HepG2 (cell line): Measurements from ENCODE around the gene EPS8.

Experiments
- AFF4 ChIP-seq: sonication (generic); formaldehyde crosslinking; IDR thresholded peaks from 2 replicates; pipeline ENCODE4 v1.4.0; 2020; ENCODE audit warnings: missing genetic modification reagents
- CTCF ChIP-seq: sonication (generic); formaldehyde crosslinking; IDR thresholded peaks from 2 replicates; pipeline ENCODE4 v1.5.0; 2020; ENCODE audit warnings: mild to moderate bottlenecking, missing genetic modification reagents, moderate library complexity
- FOXM1 ChIP-seq: sonication (generic); formaldehyde crosslinking; IDR thresholded peaks from 2 replicates; pipeline ENCODE4 v1.5.0; 2020; ENCODE audit warnings: missing genetic modification reagents
- POLR2A ChIP-seq, 2 experiments: IDR thresholded peaks; 2 replicates each; pipeline ENCODE4 v1.6.1; 2011; ENCODE audit warnings: low read depth in 2 of 2, low read length in 2 of 2, mild to moderate bottlenecking in 1 of 2, moderate library complexity in 1 of 2; ENCODE audit not compliant: insufficient read depth in 1 of 2
- SIN3A ChIP-seq: IDR thresholded peaks from 2 replicates; pipeline ENCODE4 v1.6.1; 2011; ENCODE audit warnings: low read depth, mild to moderate bottlenecking, control low read depth, low read length, borderline replicate concordance
- SOX6 ChIP-seq, 2 experiments: fragments of 450-650 bp in 1 of 2; sonication (generic) in 1 of 2; formaldehyde crosslinking in 1 of 2; IDR thresholded peaks; 2 replicates each; pipeline versions ENCODE4 v1.4.0 to v1.6.1; 2017 to 2020; ENCODE audit warnings: antibody characterized with exemption in 1 of 2, mild to moderate bottlenecking in 1 of 2, missing genetic modification reagents in 1 of 2
- SP1 ChIP-seq, 2 experiments: fragments of 450-650 bp in 1 of 2; sonication (generic) in 1 of 2; formaldehyde crosslinking in 1 of 2; IDR thresholded peaks; 2 replicates each; pipeline versions ENCODE4 v1.4.0 to v1.6.1; 2016 to 2020; ENCODE audit warnings: missing genetic modification reagents in 1 of 2
- ZBTB7A ChIP-seq: sonication (generic); formaldehyde crosslinking; IDR thresholded peaks from 2 replicates; pipeline ENCODE4 v1.8.0; 2022; ENCODE audit warnings: mild to moderate bottlenecking, missing genetic modification reagents
- ZFX ChIP-seq: sonication (generic); formaldehyde crosslinking; IDR thresholded peaks from 2 replicates; pipeline ENCODE4 v1.4.0; 2020; ENCODE audit warnings: mild to moderate bottlenecking, low read depth, missing genetic modification reagents, moderate library complexity
- ZNF12 ChIP-seq: sonication (generic); formaldehyde crosslinking; IDR thresholded peaks from 2 replicates; pipeline ENCODE4 v1.5.0; 2020; ENCODE audit warnings: missing genetic modification reagents
- ZNF224 ChIP-seq: sonication (generic); formaldehyde crosslinking; IDR thresholded peaks from 2 replicates; pipeline ENCODE4 v1.5.0; 2020; ENCODE audit warnings: mild to moderate bottlenecking, missing genetic modification reagents

- no peak for TF ChIP-seq FOXM1 (CRISPR knock-in tag)
- no peak for TF ChIP-seq CTCF (CRISPR knock-in tag)
- no peak for TF ChIP-seq ZFX (CRISPR knock-in tag)
- no peak for TF ChIP-seq ZNF224 (CRISPR knock-in tag)
- no peak for TF ChIP-seq ZNF12 (CRISPR knock-in tag)
- TF ChIP-seq ZBTB7A (CRISPR knock-in tag) = no peak
- TF ChIP-seq SP1 (IDR thresholded peaks at IDR 0.05) = no peak
- no peak for TF ChIP-seq SP1 (CRISPR knock-in tag; IDR thresholded peaks at IDR 0.05)
- TF ChIP-seq POLR2A (IDR thresholded peaks at IDR 0.05; ENCODE audit: insufficient read depth in 1 of 2, low read depth in 2 of 2, low read length in 2 of 2) = no peak
- no peak for TF ChIP-seq SIN3A
- no peak for TF ChIP-seq SOX6 (IDR thresholded peaks at IDR 0.05)
- no peak for TF ChIP-seq SOX6 (CRISPR knock-in tag; IDR thresholded peaks at IDR 0.05)
- TF ChIP-seq AFF4 (CRISPR knock-in tag) = no peak
These were observed 119.8 kb downstream of the EPS8 start for GRCh38 chr12:15669256-15669948.
